GM12891 (cell line): Measurements from ENCODE around the gene SLC25A36.

Source experiments
- POLR2A ChIP-seq: IDR thresholded peaks from 2 replicates; pipeline ENCODE4 v1.6.1; 2011; ENCODE audit warnings: low read depth, low read length, control low read depth
- POLR2AphosphoS5 ChIP-seq: IDR thresholded peaks from 2 replicates; pipeline ENCODE4 v1.6.1; 2011; ENCODE audit warnings: low read depth, low read length, control low read depth
- SPI1 ChIP-seq: IDR thresholded peaks from 2 replicates; pipeline ENCODE4 v1.6.1; 2011; ENCODE audit warnings: low read depth, low read length, control low read depth

GRCh38 chr3:140914384-140914945, 27.2 kb upstream of the SLC25A36 start:
- no peak for TF ChIP-seq POLR2A
- no peak for TF ChIP-seq POLR2AphosphoS5
- no peak for TF ChIP-seq SPI1
